IMR-90 (cell line): ENCODE measurements around the gene ACAN. TPM values are rescaled to one million over a fixed set of nuclear protein-coding genes. Genes with fewer than 3 reads are reported as not detected.

ENCODE experiments used
- ATAC-seq: fragments of 200-7000 bp; cut with Tn5 transposase; 2 replicates; pipeline ENCODE4 v1.9.1; 2020; ENCODE audit warnings: low read depth, mild to moderate bottlenecking, moderate library complexity
- BruUV-seq: library from RNA; stranded (reverse); fragments of 400-500 nt; replicated peaks from 2 replicates; lab custom pipeline; 2021; lab: Mats Ljungman, UMichigan
- CTCF ChIA-PET: fragments of 300-600 bp; formaldehyde crosslinking; extraction: SDS; loops from one replicate; lab custom pipeline; 2021; ENCODE audit warnings: antibody characterized with exemption; lab: Yijun Ruan, JAX
- POLR2A ChIA-PET: fragments of 300-600 bp; sonication (Branson Sonifier 250); formaldehyde crosslinking; loops from one replicate; lab custom pipeline; 2022; ENCODE audit warnings: antibody characterized with exemption; ENCODE audit not compliant: unreplicated experiment; lab: Charles Lee
- DNase-seq: peaks from one replicate; pipeline ENCODE4 v3.0.0; 2013
- H2AFZ ChIP-seq: replicated peaks from 2 replicates; pipeline ENCODE3; 2013; ENCODE audit warnings: low read length, mild to moderate bottlenecking; ENCODE audit not compliant: poor library complexity
- H2AK5ac ChIP-seq: 2 replicates; pipeline ENCODE4 v1.6.1; 2013; ENCODE audit warnings: low read depth, low read length, inconsistent platforms
- H2AK9ac ChIP-seq: replicated peaks from 2 replicates; pipeline ENCODE3; 2013; ENCODE audit warnings: mild to moderate bottlenecking, low read depth, low read length, moderate library complexity; ENCODE audit not compliant: poor library complexity
- H2BK120ac ChIP-seq: 2 replicates; pipeline ENCODE4 v1.6.1; 2013; ENCODE audit warnings: low read depth, low read length, inconsistent platforms
- H2BK15ac ChIP-seq: 3 replicates; pipeline ENCODE4 v1.6.1; 2013; ENCODE audit warnings: low read depth, low read length, inconsistent platforms
- H2BK20ac ChIP-seq: 2 replicates; pipeline ENCODE4 v1.6.1; 2013; ENCODE audit warnings: low read depth, mild to moderate bottlenecking, inconsistent platforms, low read length, moderate library complexity
- H2BK5ac ChIP-seq: 2 replicates; pipeline ENCODE4 v1.6.1; 2013; ENCODE audit warnings: mild to moderate bottlenecking, low read depth, low read length, inconsistent platforms; ENCODE audit not compliant: poor library complexity, severe bottlenecking
- H3K14ac ChIP-seq: replicated peaks from 2 replicates; pipeline ENCODE4 v1.6.1; 2013; ENCODE audit warnings: low read depth, low read length, inconsistent platforms
- H3K18ac ChIP-seq: 2 replicates; pipeline ENCODE4 v1.6.1; 2013; ENCODE audit warnings: low read depth, low read length, control low read depth
- H3K23ac ChIP-seq: 2 replicates; pipeline ENCODE4 v1.6.1; 2013; ENCODE audit warnings: low read depth, low read length, inconsistent platforms
- H3K27ac ChIP-seq: 2 replicates; pipeline ENCODE4 v1.5.1; 2013; ENCODE audit warnings: mild to moderate bottlenecking, control low read depth, low read length; ENCODE audit not compliant: insufficient read depth
- H3K27me3 ChIP-seq: 2 replicates; pipeline ENCODE4 v1.6.1; 2013; ENCODE audit warnings: low read length; ENCODE audit not compliant: control insufficient read depth, insufficient read depth
- H3K36me3 ChIP-seq: 2 replicates; pipeline ENCODE4 v1.6.1; 2013; ENCODE audit warnings: low read length, mixed read lengths; ENCODE audit not compliant: control insufficient read depth, insufficient read depth
- H3K4ac ChIP-seq: 2 replicates; pipeline ENCODE4 v1.6.1; 2013; ENCODE audit warnings: low read depth, low read length, inconsistent platforms
- H3K4me1 ChIP-seq: 2 replicates; pipeline ENCODE4 v1.6.1; 2013; ENCODE audit warnings: low read length, mixed read lengths; ENCODE audit not compliant: control insufficient read depth, insufficient read depth
- H3K4me2 ChIP-seq: 2 replicates; pipeline ENCODE4 v1.6.1; 2013; ENCODE audit warnings: low read depth, mild to moderate bottlenecking, control low read depth, low read length, moderate library complexity
- H3K4me3 ChIP-seq: 2 replicates; pipeline ENCODE4 v1.5.1; 2013; ENCODE audit warnings: low read depth, mild to moderate bottlenecking, control low read depth, low read length, moderate library complexity; ENCODE audit not compliant: insufficient read depth
- H3K56ac ChIP-seq: 2 replicates; pipeline ENCODE4 v1.6.1; 2013; ENCODE audit warnings: low read length, inconsistent platforms; ENCODE audit not compliant: insufficient read depth; ENCODE audit errors: extremely low read depth
- H3K79me1 ChIP-seq, 2 experiments: 2 replicates each; pipeline ENCODE4 v1.6.1; 2013; ENCODE audit warnings: low read length in 2 of 2, inconsistent platforms in 1 of 2, low read depth in 1 of 2
- H3K9ac ChIP-seq: 2 replicates; pipeline ENCODE4 v1.6.1; 2013; ENCODE audit warnings: low read depth, low read length, control low read depth
- H3K9me1 ChIP-seq: 2 replicates; pipeline ENCODE4 v1.6.1; 2013; ENCODE audit warnings: low read length, inconsistent platforms; ENCODE audit not compliant: insufficient read depth
- H3K9me3 ChIP-seq: 2 replicates; pipeline ENCODE4 v1.6.1; 2013; ENCODE audit warnings: low read length; ENCODE audit not compliant: control insufficient read depth, insufficient read depth
- H4K20me1 ChIP-seq: 2 replicates; pipeline ENCODE4 v1.6.1; 2013; ENCODE audit warnings: low read length, inconsistent platforms; ENCODE audit not compliant: insufficient read depth
- H4K5ac ChIP-seq: 2 replicates; pipeline ENCODE4 v1.6.1; 2013; ENCODE audit warnings: mild to moderate bottlenecking, low read depth, low read length, control low read depth
- H4K8ac ChIP-seq, 2 experiments: 2 replicates each; pipeline ENCODE4 v1.6.1; 2013; ENCODE audit warnings: low read depth in 2 of 2, low read length in 2 of 2, control low read depth in 1 of 2, inconsistent platforms in 1 of 2
- H4K91ac ChIP-seq: 2 replicates; pipeline ENCODE4 v1.6.1; 2013; ENCODE audit warnings: low read depth, low read length, inconsistent platforms; ENCODE audit not compliant: insufficient read depth
- BHLHE40 ChIP-seq: fragments of 150-350 bp; IDR thresholded peaks from 2 replicates; pipeline ENCODE4 v1.6.1; 2016; ENCODE audit warnings: mild to moderate bottlenecking, low read depth, low read length
- CTCF ChIP-seq: conservative IDR thresholded peaks from 2 replicates; pipeline ENCODE4 v1.5.1; 2012; ENCODE audit warnings: mild to moderate bottlenecking, low read depth, low read length, improper control_type of control experiment
- FOS ChIP-seq: fragments of 150-350 bp; IDR thresholded peaks from 2 replicates; pipeline ENCODE4 v1.6.1; 2016; ENCODE audit warnings: low read depth, low read length
- MAFK ChIP-seq: IDR thresholded peaks from 2 replicates; pipeline ENCODE4 v1.6.1; 2012; ENCODE audit warnings: low read depth, low read length, improper control_type of control experiment
- MXI1 ChIP-seq: IDR thresholded peaks from 2 replicates; pipeline ENCODE4 v1.6.1; 2012; ENCODE audit warnings: low read depth, mild to moderate bottlenecking, low read length, moderate library complexity, borderline replicate concordance
- NFE2L2 ChIP-seq: fragments of 150-350 bp; IDR thresholded peaks from 2 replicates; pipeline ENCODE4 v1.6.1; 2016; ENCODE audit warnings: low read depth, mild to moderate bottlenecking, low read length
- RAD21 ChIP-seq: IDR thresholded peaks from 2 replicates; pipeline ENCODE4 v1.6.1; 2012; ENCODE audit warnings: low read length, improper control_type of control experiment
- RCOR1 ChIP-seq: IDR thresholded peaks from 2 replicates; pipeline ENCODE4 v1.6.1; 2012; ENCODE audit warnings: mild to moderate bottlenecking, low read length, improper control_type of control experiment; ENCODE audit not compliant: insufficient replicate concordance
- RFX5 ChIP-seq: IDR thresholded peaks from 2 replicates; pipeline ENCODE4 v1.8.0; 2012; ENCODE audit warnings: low read depth, mild to moderate bottlenecking, low read length, moderate library complexity
- SMC3 ChIP-seq: fragments of 150-350 bp; IDR thresholded peaks from 2 replicates; pipeline ENCODE4 v1.6.1; 2016; ENCODE audit warnings: low read depth, mild to moderate bottlenecking, antibody characterized with exemption, low read length, moderate library complexity
- USF2 ChIP-seq: fragments of 150-350 bp; IDR thresholded peaks from 2 replicates; pipeline ENCODE4 v1.6.1; 2017; ENCODE audit warnings: mild to moderate bottlenecking, antibody characterized with exemption, low read length, low read depth
- WGBS, 2 experiments: methylation state at CpG; one replicate each; pipeline versions ENCODE4 v1.1.5 to v1.1.7; 2013; ENCODE audit warnings: missing lambda C conversion rate in 2 of 2; ENCODE audit not compliant: insufficient read length in 1 of 2; ENCODE audit errors: extremely low coverage in 2 of 2; 5-methylcytosine and 5-hydroxymethylcytosine counted together
- dilution Hi-C: fragments of 300-500 bp; cut with HindIII; formaldehyde crosslinking; loops from one replicate; pipeline ENCODE4 v1.14.3; 2018; ENCODE audit warnings: low sequenced_read_pairs; ENCODE audit not compliant: unreplicated experiment
- in situ Hi-C: fragments of 300-500 bp; cut with MboI; formaldehyde crosslinking; loops from 3 replicates; pipeline ENCODE4 v1.14.3; 2019; ENCODE audit warnings: low sequenced_read_pairs, inconsistent platforms, mixed read lengths
- intact Hi-C: fragments of 100-400 bp; cut with micrococcal nuclease; formaldehyde crosslinking; loops from 2 replicates; pipeline ENCODE4 v1.10.0; 2022
- polyA plus RNA-seq, 3 experiments: library from polyadenylated mRNA; depleted of rRNA; stranded (reverse); fragments of >200 nt; gene quantifications; 2 replicates each; pipeline ENCODE4 v1.2.3, GENCODE V29; 2012; ENCODE audit warnings: low replicate concordance in 1 of 3
- total RNA-seq: library from RNA; depleted of rRNA; stranded (reverse); fragments of >200 nt; gene quantifications from 2 replicates; pipeline ENCODE4 v1.2.3, GENCODE V29; 2012

ACAN gene
- total and polyA plus RNA-seq, 2 of the 4 experiments (the other 2 are of a cell fraction), result 0.54 to 0.96 TPM

- in situ Hi-C loops (loop anchor here (5.0 kb wide), 1 partner anchor 275 kb away; no protein-coding TSS in a partner anchor), dilution Hi-C loops (loop anchor here (25.0 kb wide), 1 partner anchor 110 kb away; no protein-coding TSS in a partner anchor), intact Hi-C loops (loop anchor here (10.0 kb wide), 1 partner anchor 402 kb away; no protein-coding TSS in a partner anchor)
- DNase-seq (no peak), ATAC-seq (no peak)
- H3K23ac ChIP-seq, result no peak overlapping the region
- no peak overlapping the region for H2AK5ac ChIP-seq
- H3K36me3 ChIP-seq, result peaks cover 65% of the 10 kb centered on the region
- WGBS, 2 experiments, result no CpG with 5 or more reads among the region's 6 CpGs
- no peak overlapping the region for H2BK15ac ChIP-seq
- H3K56ac ChIP-seq, result no peak overlapping the region
- BruUV-seq, result no TSS peak
- no peak overlapping the region for H3K27ac ChIP-seq
- H3K9me3 ChIP-seq, result no peaks in the 10 kb centered on the region
- H3K9ac ChIP-seq, result no peak overlapping the region
- no peaks in the 10 kb centered on the region for H3K27me3 ChIP-seq
- H2AFZ ChIP-seq, result no peak overlapping the region
- H2BK120ac ChIP-seq, result no peak overlapping the region
- no peak overlapping the region for H2BK5ac ChIP-seq
- no peak overlapping the region for H2BK20ac ChIP-seq
- H3K79me1 ChIP-seq, result peaks cover 29 to 78% of the 10 kb centered on the region in 2 experiments; a peak in 3 of 4 replicates
- TF ChIP-seq BHLHE40 (no peak), MAFK (no peak), NFE2L2 (no peak), MXI1 (no peak), RFX5 (no peak), FOS (no peak), CTCF (no peak), SMC3 (no peak), RCOR1 (no peak), USF2 (no peak), RAD21 (no peak)
- H3K9me1 ChIP-seq, result peaks cover 13% of the 10 kb centered on the region
- H3K4me2 ChIP-seq, result no peak overlapping the region
- H3K4me3 ChIP-seq, result no peak overlapping the region
- peaks cover 76% of the 10 kb centered on the region; the same call in 1 of the 2 replicates for H4K20me1 ChIP-seq
- no peak overlapping the region for H3K18ac ChIP-seq
- H4K5ac ChIP-seq, result no peak overlapping the region
- H4K8ac ChIP-seq, result no peak overlapping the region
- ChIA-PET CTCF (interaction anchor here (0.6 kb wide), 1 partner anchor 320 kb away, joined by 6 read pairs; no protein-coding TSS in a partner anchor), POLR2A (no interaction called here)
- H3K4me1 ChIP-seq, result peaks cover 10% of the 10 kb centered on the region
- H2AK9ac ChIP-seq, result no peak overlapping the region
- no peak overlapping the region for H4K91ac ChIP-seq
- H3K4ac ChIP-seq, result no peak overlapping the region
- H3K14ac ChIP-seq, result no peak overlapping the region
These were observed 99.1 kb downstream of the ACAN start for GRCh38 chr15:88902221-88902835.
